Kidney tubule cell (primary cell): ENCODE measurements around the gene GASK1A.
A peak's percentile ranks its signal among the peaks of the same experiment; 100 is the strongest.

Source experiments
- DNase-seq: peaks from one replicate; pipeline ENCODE4 v3.0.0-alpha.2; 2018; ENCODE audit warnings: low spot score

Gene GASK1A

GRCh38 chr3:43013743-43014155 lies 34.6 kb downstream of the GASK1A start:
- no peak for DNase-seq

- DNase-seq = no peak
Measured at GRCh38 chr3:43014241-43014640, 35.1 kb downstream of the GASK1A start.

GRCh38 chr3:43014956-43015355 lies 35.8 kb downstream of the GASK1A start:
- DNase-seq = no peak

GRCh38 chr3:43015572-43015971 lies 36.5 kb downstream of the GASK1A start:
- no peak for DNase-seq

GRCh38 chr3:43015991-43016865 lies 37.1 kb downstream of the GASK1A start:
- DNase-seq = no peak

GRCh38 chr3:43017004-43017403 lies 37.9 kb downstream of the GASK1A start:
- DNase-seq = no peak

GRCh38 chr3:43017593-43018195 lies 38.6 kb downstream of the GASK1A start:
- no peak for DNase-seq

GRCh38 chr3:43018246-43018645 lies 39.1 kb downstream of the GASK1A start:
- DNase-seq = no peak

GRCh38 chr3:43019006-43019809 lies 40.1 kb downstream of the GASK1A start:
- DNase-seq = no peak

- DNase-seq = no peak
Measured at GRCh38 chr3:43019826-43020225, 40.7 kb downstream of the GASK1A start.

GRCh38 chr3:43021186-43021585 lies 42.1 kb downstream of the GASK1A start:
- no peak for DNase-seq

GRCh38 chr3:43022121-43022520 lies 43.0 kb downstream of the GASK1A start:
- DNase-seq = no peak

GRCh38 chr3:43023066-43023465 lies 44.0 kb downstream of the GASK1A start:
- no peak for DNase-seq

GRCh38 chr3:43023746-43024145 lies 44.6 kb downstream of the GASK1A start:
- no peak for DNase-seq

- no peak for DNase-seq
Measured at GRCh38 chr3:43024181-43024885, 45.2 kb downstream of the GASK1A start.

- DNase-seq = peak; percentile 54
Measured at GRCh38 chr3:43025423-43025822, 46.3 kb downstream of the GASK1A start.

- DNase-seq = no peak
Measured at GRCh38 chr3:43028001-43028400, 48.9 kb downstream of the GASK1A start.

GRCh38 chr3:43028678-43029490 lies 49.8 kb downstream of the GASK1A start:
- no peak for DNase-seq

GRCh38 chr3:43030162-43030935 lies 51.2 kb downstream of the GASK1A start:
- no peak for DNase-seq

GRCh38 chr3:43031485-43031884 lies 52.4 kb downstream of the GASK1A start:
- DNase-seq = peak; percentile 4
